Panc1 (cell line): ENCODE measurements around the gene JOSD1. TPM values are rescaled to one million over a fixed set of nuclear protein-coding genes. Genes with fewer than 3 reads are reported as not detected.

ENCODE experiments used
- ATAC-seq: fragments of 200-7000 bp; cut with Tn5 transposase; 2 replicates; pipeline ENCODE4 v1.9.1; 2020; ENCODE audit warnings: mild to moderate bottlenecking, moderate library complexity
- BruUV-seq: library from RNA; stranded (reverse); fragments of 400-500 nt; replicated peaks from 2 replicates; lab custom pipeline; 2021; lab: Mats Ljungman, UMichigan
- CTCF ChIA-PET: fragments of 300-600 bp; sonication (Branson Sonifier 250); formaldehyde crosslinking; loops from one replicate; lab custom pipeline; 2022; ENCODE audit warnings: antibody characterized with exemption; lab: Charles Lee
- POLR2A ChIA-PET: fragments of 300-600 bp; sonication (Branson Sonifier 250); formaldehyde crosslinking; loops from one replicate; lab custom pipeline; 2022; ENCODE audit warnings: antibody characterized with exemption; lab: Charles Lee
- DNase-seq: peaks from one replicate; pipeline ENCODE4 v3.0.0-alpha.2; 2010; ENCODE audit warnings: low read depth, low spot score
- H3K27ac ChIP-seq: 2 replicates; pipeline ENCODE4 v1.5.1; 2011; ENCODE audit warnings: mild to moderate bottlenecking, low read length, inconsistent platforms
- H3K27me3 ChIP-seq: fragments of 200-500 bp; sonication (Bioruptor generic); 2 replicates; pipeline ENCODE4 v1.6.0; 2014; ENCODE audit warnings: low read length, inconsistent platforms; ENCODE audit not compliant: control insufficient read depth, insufficient read depth
- H3K36me3 ChIP-seq: fragments of 200-500 bp; sonication (Bioruptor generic); 2 replicates; pipeline ENCODE4 v1.5.1; 2014; ENCODE audit warnings: inconsistent platforms, mild to moderate bottlenecking, low read length, moderate library complexity; ENCODE audit not compliant: control insufficient read depth, insufficient read depth
- H3K4me1 ChIP-seq: 2 replicates; pipeline ENCODE4 v1.5.1; 2011; ENCODE audit warnings: inconsistent platforms, mild to moderate bottlenecking, low read length, moderate library complexity; ENCODE audit not compliant: control insufficient read depth, insufficient read depth
- H3K4me3 ChIP-seq, 2 experiments: 2 replicates each; pipeline ENCODE4 v1.5.1; 2011 to 2012; ENCODE audit warnings: low read depth in 2 of 2, low read length in 2 of 2, mild to moderate bottlenecking in 2 of 2, inconsistent platforms in 1 of 2, moderate library complexity in 1 of 2
- H3K9me3 ChIP-seq: fragments of 200-500 bp; sonication (Bioruptor generic); 2 replicates; pipeline ENCODE4 v1.5.1; 2014; ENCODE audit warnings: low read depth, mild to moderate bottlenecking, inconsistent platforms, low read length, moderate library complexity; ENCODE audit not compliant: control insufficient read depth, insufficient read depth
- POLR2AphosphoS5 ChIP-seq: IDR thresholded peaks from 2 replicates; pipeline ENCODE4 v1.6.1; 2012; ENCODE audit warnings: mild to moderate bottlenecking, low read depth, low read length, moderate library complexity
- SIN3A ChIP-seq: IDR thresholded peaks from 2 replicates; pipeline ENCODE4 v1.6.1; 2012; ENCODE audit warnings: low read depth, mild to moderate bottlenecking, low read length, moderate library complexity, borderline replicate concordance; ENCODE audit not compliant: insufficient read depth
- TCF7L2 ChIP-seq: IDR thresholded peaks from 2 replicates; pipeline ENCODE4 v1.6.1; 2011; ENCODE audit warnings: mild to moderate bottlenecking, low read depth, low read length, inconsistent platforms
- in situ Hi-C: cut with HindIII; loops from 2 replicates; pipeline ENCODE4 v1.10.0; 2016; ENCODE audit warnings: low sequenced_read_pairs, low pct_unique_long_range_greater_than_20kb
- intact Hi-C: fragments of 100-400 bp; cut with micrococcal nuclease; formaldehyde crosslinking; loops from one replicate; pipeline ENCODE4 v1.10.0; 2022; ENCODE audit not compliant: unreplicated experiment
- total RNA-seq: library from RNA; stranded (reverse); gene quantifications from one replicate; pipeline ENCODE4 v1.2.1, GENCODE V29; 2021; ENCODE audit not compliant: unreplicated experiment
- TF ChIP-seq, protein P1 (sequence below), 2 experiments: IDR thresholded peaks; 2 replicates each; pipeline ENCODE4 v1.6.1; 2011 to 2012; ENCODE audit warnings: low read depth in 2 of 2, control low read depth in 1 of 2, low read length in 1 of 2, mild to moderate bottlenecking in 1 of 2, moderate library complexity in 1 of 2; ENCODE audit not compliant: insufficient read depth in 1 of 2
- TF ChIP-seq, protein P2 (sequence below): fragments of 450-650 bp; IDR thresholded peaks from 2 replicates; pipeline ENCODE4 v1.5.1; 2017; ENCODE audit warnings: mild to moderate bottlenecking

The JOSD1 gene
- total RNA-seq, 1 experiment from 2014 or later: 35.1 TPM

DNA sequence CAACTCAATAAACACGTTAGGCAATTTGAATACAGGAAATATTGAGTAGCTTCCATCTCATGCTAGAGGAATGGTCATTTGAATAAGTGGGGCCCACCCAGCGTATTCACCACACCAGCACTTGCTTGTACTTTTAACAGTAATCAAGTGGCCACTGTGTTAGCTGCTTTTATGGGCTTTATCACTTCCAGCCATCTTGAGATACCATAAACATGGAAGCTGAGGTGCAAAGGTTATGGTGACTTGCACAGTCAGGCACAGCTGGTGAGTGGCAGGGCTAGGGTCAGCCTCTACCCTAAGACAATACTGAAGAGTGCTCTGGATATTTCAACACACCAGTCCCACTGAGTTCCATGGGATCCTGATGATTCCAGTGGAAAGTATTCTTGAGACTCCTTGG lies 6.7 kb downstream of the JOSD1 start:
- ChIA-PET CTCF (no interaction called here), POLR2A (no interaction called here)
- H3K36me3 ChIP-seq: no peaks in the 10 kb centered on the region

DNA sequence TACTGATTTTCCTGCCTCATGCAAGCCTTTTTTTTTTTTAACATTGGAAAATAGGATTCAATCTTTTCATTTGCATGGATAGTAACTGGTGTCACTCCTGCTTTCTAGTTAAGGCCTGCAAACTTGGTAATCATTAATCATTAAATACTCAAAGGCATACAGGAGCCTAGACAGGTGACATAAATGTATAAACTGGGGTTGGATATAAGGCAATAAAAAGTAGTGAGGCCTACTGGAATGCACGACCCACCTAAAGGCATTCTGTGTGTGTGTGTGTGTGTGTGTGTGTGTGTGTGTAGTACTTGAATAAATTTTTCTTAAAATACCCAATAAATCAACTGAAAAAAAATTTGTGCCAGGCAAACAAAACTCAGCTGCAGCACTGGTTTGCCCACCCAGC lies 11.1 kb downstream of the JOSD1 start:
- H3K27ac ChIP-seq: no peak overlapping the region
- CTCF ChIA-PET: no interaction called here
- no peaks in the 10 kb centered on the region for H3K27me3 ChIP-seq
- POLR2A ChIA-PET: no interaction called here
- intact Hi-C loops: no loop called here
- peaks cover 4% of the 10 kb centered on the region; the same call in 1 of the 2 replicates for H3K4me1 ChIP-seq
- no peak for ATAC-seq
- no peak overlapping the region for H3K4me3 ChIP-seq
- DNase-seq: no peak
- no peaks in the 10 kb centered on the region for H3K9me3 ChIP-seq
- H3K36me3 ChIP-seq: peaks cover 2% of the 10 kb centered on the region; the same call in 1 of the 2 replicates
- BruUV-seq: no TSS peak
- no peak for TF ChIP-seq TCF7L2
- in situ Hi-C loops: no loop called here

More for the DNA sequence above, 6.7 kb downstream of the JOSD1 start:
- intact Hi-C loops (no loop called here), in situ Hi-C loops (no loop called here)
- ATAC-seq: no peak
- H3K4me3 ChIP-seq: no peak overlapping the region
- peaks cover 19% of the 10 kb centered on the region for H3K4me1 ChIP-seq
- no TSS peak for BruUV-seq
- no peak for DNase-seq
- H3K27ac ChIP-seq: no peak overlapping the region
- no peaks in the 10 kb centered on the region for H3K27me3 ChIP-seq
- TF ChIP-seq SIN3A: no peak
- TF ChIP-seq, protein P1, sequence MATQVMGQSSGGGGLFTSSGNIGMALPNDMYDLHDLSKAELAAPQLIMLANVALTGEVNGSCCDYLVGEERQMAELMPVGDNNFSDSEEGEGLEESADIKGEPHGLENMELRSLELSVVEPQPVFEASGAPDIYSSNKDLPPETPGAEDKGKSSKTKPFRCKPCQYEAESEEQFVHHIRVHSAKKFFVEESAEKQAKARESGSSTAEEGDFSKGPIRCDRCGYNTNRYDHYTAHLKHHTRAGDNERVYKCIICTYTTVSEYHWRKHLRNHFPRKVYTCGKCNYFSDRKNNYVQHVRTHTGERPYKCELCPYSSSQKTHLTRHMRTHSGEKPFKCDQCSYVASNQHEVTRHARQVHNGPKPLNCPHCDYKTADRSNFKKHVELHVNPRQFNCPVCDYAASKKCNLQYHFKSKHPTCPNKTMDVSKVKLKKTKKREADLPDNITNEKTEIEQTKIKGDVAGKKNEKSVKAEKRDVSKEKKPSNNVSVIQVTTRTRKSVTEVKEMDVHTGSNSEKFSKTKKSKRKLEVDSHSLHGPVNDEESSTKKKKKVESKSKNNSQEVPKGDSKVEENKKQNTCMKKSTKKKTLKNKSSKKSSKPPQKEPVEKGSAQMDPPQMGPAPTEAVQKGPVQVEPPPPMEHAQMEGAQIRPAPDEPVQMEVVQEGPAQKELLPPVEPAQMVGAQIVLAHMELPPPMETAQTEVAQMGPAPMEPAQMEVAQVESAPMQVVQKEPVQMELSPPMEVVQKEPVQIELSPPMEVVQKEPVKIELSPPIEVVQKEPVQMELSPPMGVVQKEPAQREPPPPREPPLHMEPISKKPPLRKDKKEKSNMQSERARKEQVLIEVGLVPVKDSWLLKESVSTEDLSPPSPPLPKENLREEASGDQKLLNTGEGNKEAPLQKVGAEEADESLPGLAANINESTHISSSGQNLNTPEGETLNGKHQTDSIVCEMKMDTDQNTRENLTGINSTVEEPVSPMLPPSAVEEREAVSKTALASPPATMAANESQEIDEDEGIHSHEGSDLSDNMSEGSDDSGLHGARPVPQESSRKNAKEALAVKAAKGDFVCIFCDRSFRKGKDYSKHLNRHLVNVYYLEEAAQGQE (IDR thresholded peaks at IDR 0.05; ENCODE audit: insufficient read depth in 1 of 2, low read depth in 2 of 2, low read length in 1 of 2): no peak
- no peak for TF ChIP-seq POLR2AphosphoS5
- TF ChIP-seq, protein P2, sequence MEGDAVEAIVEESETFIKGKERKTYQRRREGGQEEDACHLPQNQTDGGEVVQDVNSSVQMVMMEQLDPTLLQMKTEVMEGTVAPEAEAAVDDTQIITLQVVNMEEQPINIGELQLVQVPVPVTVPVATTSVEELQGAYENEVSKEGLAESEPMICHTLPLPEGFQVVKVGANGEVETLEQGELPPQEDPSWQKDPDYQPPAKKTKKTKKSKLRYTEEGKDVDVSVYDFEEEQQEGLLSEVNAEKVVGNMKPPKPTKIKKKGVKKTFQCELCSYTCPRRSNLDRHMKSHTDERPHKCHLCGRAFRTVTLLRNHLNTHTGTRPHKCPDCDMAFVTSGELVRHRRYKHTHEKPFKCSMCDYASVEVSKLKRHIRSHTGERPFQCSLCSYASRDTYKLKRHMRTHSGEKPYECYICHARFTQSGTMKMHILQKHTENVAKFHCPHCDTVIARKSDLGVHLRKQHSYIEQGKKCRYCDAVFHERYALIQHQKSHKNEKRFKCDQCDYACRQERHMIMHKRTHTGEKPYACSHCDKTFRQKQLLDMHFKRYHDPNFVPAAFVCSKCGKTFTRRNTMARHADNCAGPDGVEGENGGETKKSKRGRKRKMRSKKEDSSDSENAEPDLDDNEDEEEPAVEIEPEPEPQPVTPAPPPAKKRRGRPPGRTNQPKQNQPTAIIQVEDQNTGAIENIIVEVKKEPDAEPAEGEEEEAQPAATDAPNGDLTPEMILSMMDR: no peak
- TF ChIP-seq TCF7L2: no peak
- no peaks in the 10 kb centered on the region for H3K9me3 ChIP-seq

DNA sequence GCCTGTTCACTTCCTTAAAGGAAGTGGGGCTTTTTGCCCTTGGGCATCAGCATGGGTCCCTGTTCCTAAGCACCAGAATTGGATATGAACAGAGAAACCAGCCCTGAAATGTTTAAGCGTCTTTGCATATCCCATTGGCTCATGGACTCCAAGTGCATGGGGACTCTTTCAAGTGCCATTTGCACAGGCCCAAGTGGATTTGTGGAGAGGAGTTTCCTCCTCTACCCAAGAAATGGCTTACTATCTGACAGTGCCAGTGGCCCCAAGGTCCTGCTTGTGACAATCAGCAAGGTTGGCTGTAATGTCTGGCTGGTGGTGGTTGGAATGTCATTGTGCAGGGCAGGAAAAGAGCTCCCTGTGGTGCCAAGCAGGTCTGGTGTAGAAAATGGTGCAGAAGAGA lies 15.0 kb downstream of the JOSD1 start:
- POLR2A ChIA-PET: no interaction called here
- TF ChIP-seq SIN3A: no peak
- TF ChIP-seq, protein P1 (IDR thresholded peaks at IDR 0.05; ENCODE audit: insufficient read depth in 1 of 2, low read depth in 2 of 2, low read length in 1 of 2): no peak
- TF ChIP-seq TCF7L2: no peak
- TF ChIP-seq, protein P2: no peak
- no peak for TF ChIP-seq POLR2AphosphoS5
- intact Hi-C loops: no loop called here
- H3K9me3 ChIP-seq: peaks cover 3% of the 10 kb centered on the region; the same call in 1 of the 2 replicates
- CTCF ChIA-PET: no interaction called here
- no peaks in the 10 kb centered on the region for H3K27me3 ChIP-seq
- H3K4me3 ChIP-seq: no peak overlapping the region
- no peak for DNase-seq
- BruUV-seq: no TSS peak
- H3K36me3 ChIP-seq: peaks cover 13% of the 10 kb centered on the region
- in situ Hi-C loops: no loop called here
- H3K27ac ChIP-seq: no peak overlapping the region
- ATAC-seq: no peak
- no peaks in the 10 kb centered on the region for H3K4me1 ChIP-seq
